B cell (primary cell): ENCODE measurements around the gene DMAP1. TPM values are rescaled to one million over a fixed set of nuclear protein-coding genes. Genes with fewer than 3 reads are reported as not detected.

Experiments used
- ATAC-seq: fragments of 200-7000 bp; cut with Tn5 transposase; one replicate; pipeline ENCODE4 v1.10.0; 2021; ENCODE audit warnings: low read depth, mild to moderate bottlenecking, moderate number of reproducible peaks, moderate library complexity
- CTCF ChIA-PET: fragments of 350-600 bp; sonication (Branson Sonifier 250); formaldehyde crosslinking; loops from one replicate; lab custom pipeline; 2021; ENCODE audit warnings: antibody characterized with exemption, inconsistent platforms; lab: Charles Lee
- POLR2A ChIA-PET: fragments of 350-600 bp; sonication (Branson Sonifier 250); formaldehyde crosslinking; loops from one replicate; lab custom pipeline; 2021; ENCODE audit warnings: antibody characterized with exemption; lab: Charles Lee
- DNase-seq: peaks from one replicate; pipeline ENCODE4 v3.0.0; 2013
- H2AFZ ChIP-seq: 2 replicates; pipeline ENCODE4 v1.6.1; 2012; ENCODE audit warnings: mild to moderate bottlenecking, low read depth, low read length; ENCODE audit not compliant: insufficient read depth, poor library complexity, severe bottlenecking
- H3K27ac ChIP-seq, 2 donors: 1 replicate in 1 of 2; 2 replicates in 1 of 2; pipeline ENCODE4 v1.5.1; 2012 to 2013; ENCODE audit warnings: low read length in 2 of 2, mild to moderate bottlenecking in 2 of 2, moderate library complexity in 1 of 2
- H3K27me3 ChIP-seq, 4 experiments: fragments of 200-600 bp in 1 of 4; sonication (generic) in 1 of 4; replicated peaks in 1 of 4; 1 replicate in 2 of 4; 2 replicates in 2 of 4; pipeline versions ENCODE4 v1.6.1 to v1.7.0; 2013 to 2016; ENCODE audit warnings: low read length in 3 of 4, mild to moderate bottlenecking in 2 of 4, mixed read lengths in 1 of 4, moderate library complexity in 1 of 4; ENCODE audit not compliant: insufficient read depth in 4 of 4, control insufficient read depth in 3 of 4; ENCODE audit errors: control extremely low read depth in 1 of 4
- H3K36me3 ChIP-seq, 2 experiments: replicated peaks in 1 of 2; 1 replicate in 1 of 2; 2 replicates in 1 of 2; pipeline versions ENCODE4 v1.6.1 to v1.7.1; 2013; ENCODE audit warnings: low read length in 1 of 2; ENCODE audit not compliant: insufficient read depth in 2 of 2, control insufficient read depth in 1 of 2; ENCODE audit errors: control extremely low read depth in 1 of 2, extremely low read depth in 1 of 2
- H3K4me1 ChIP-seq, 2 donors: fragments of 200-600 bp in 1 of 2; sonication (generic) in 1 of 2; 1 replicate in 1 of 2; 2 replicates in 1 of 2; pipeline versions ENCODE4 v1.5.1 to v1.6.1; 2013 to 2017; ENCODE audit warnings: low read length in 2 of 2; ENCODE audit not compliant: control insufficient read depth in 2 of 2, insufficient read depth in 2 of 2
- H3K4me2 ChIP-seq: replicated peaks from 2 replicates; pipeline ENCODE3; 2012; ENCODE audit warnings: mild to moderate bottlenecking, low read depth, low read length; ENCODE audit not compliant: poor library complexity, severe bottlenecking
- H3K4me3 ChIP-seq, 5 experiments: fragments of 200-600 bp in 1 of 5; sonication (generic) in 1 of 5; 1 replicate in 3 of 5; 2 replicates in 2 of 5; pipeline versions ENCODE4 v1.5.1 to v1.7.0; 2011 to 2016; ENCODE audit warnings: low read length in 4 of 5, mild to moderate bottlenecking in 4 of 5, low read depth in 2 of 5, control low read depth in 1 of 5, moderate library complexity in 1 of 5; ENCODE audit not compliant: insufficient read depth in 1 of 5; ENCODE audit errors: control extremely low read depth in 1 of 5, extremely low read depth in 1 of 5
- H3K79me2 ChIP-seq: fragments of 200-600 bp; sonication (generic); one replicate; pipeline ENCODE4 v1.6.0; 2016; ENCODE audit warnings: low read length; ENCODE audit not compliant: control insufficient read depth, insufficient read depth
- H3K9ac ChIP-seq: fragments of 200-600 bp; sonication (generic); 2 replicates; pipeline ENCODE4 v1.6.1; 2017; ENCODE audit warnings: mild to moderate bottlenecking, low read length, moderate library complexity
- H3K9me3 ChIP-seq, 3 donors: one replicate each; pipeline versions ENCODE4 v1.6.1 to v1.7.1; 2013; ENCODE audit warnings: low read length in 2 of 3; ENCODE audit not compliant: control insufficient read depth in 2 of 3, insufficient read depth in 1 of 3; ENCODE audit errors: control extremely low read depth in 1 of 3
- H4K20me1 ChIP-seq: 2 replicates; pipeline ENCODE4 v1.6.0; 2012; ENCODE audit warnings: mild to moderate bottlenecking, low read length; ENCODE audit not compliant: insufficient read depth, control insufficient read depth, poor library complexity, severe bottlenecking
- H3K27ac Mint-ChIP-seq: one replicate; pipeline ENCODE4 v1.8.0; 2021; ENCODE audit warnings: mixed read lengths
- H3K27me3 Mint-ChIP-seq: one replicate; pipeline ENCODE4 v1.8.0; 2021; ENCODE audit warnings: mixed read lengths
- H3K4me1 Mint-ChIP-seq: one replicate; pipeline ENCODE4 v1.8.0; 2021; ENCODE audit warnings: mixed read lengths
- H3K4me3 Mint-ChIP-seq: one replicate; pipeline ENCODE4 v1.8.0; 2021; ENCODE audit warnings: mixed read lengths
- H3K9me3 Mint-ChIP-seq: one replicate; pipeline ENCODE4 v1.8.0; 2022; ENCODE audit warnings: mixed read lengths; ENCODE audit not compliant: insufficient read depth
- EZH2 ChIP-seq: IDR thresholded peaks from 2 replicates; pipeline ENCODE4 v1.6.1; 2012; ENCODE audit warnings: borderline replicate concordance, low read depth, mild to moderate bottlenecking, moderate library complexity, low read length; ENCODE audit not compliant: insufficient read depth, poor library complexity, severe bottlenecking
- WGBS: methylation state at CpG from one replicate; pipeline ENCODE4 v1.1.5; 2013; ENCODE audit warnings: missing lambda C conversion rate; ENCODE audit not compliant: insufficient coverage; 5-methylcytosine and 5-hydroxymethylcytosine counted together
- intact Hi-C: fragments of 100-400 bp; cut with micrococcal nuclease; formaldehyde crosslinking; loops from one replicate; pipeline ENCODE4 v1.10.0; 2022
- polyA plus RNA-seq: library from polyadenylated mRNA; depleted of rRNA; stranded (reverse); fragments of >200 nt; gene quantifications from 2 replicates; pipeline ENCODE4 v1.2.3, GENCODE V29; 2012
- total RNA-seq, 2 donors: library from RNA; stranded (reverse); fragments of 120-200 nt in 1 of 2; gene quantifications; 1 replicate in 1 of 2; 2 replicates in 1 of 2; pipeline versions ENCODE4 v1.2.3 to v1.2.4, GENCODE V29; 2013 to 2022
- TF ChIP-seq, protein P1 (sequence below): fragments of 200-600 bp; IDR thresholded peaks from one replicate; pipeline ENCODE4 v1.8.0; 2022; ENCODE audit warnings: antibody characterized with exemption, mild to moderate bottlenecking

Gene DMAP1
- total and polyA plus RNA-seq, 2 donors (not counting 1 experiment from before 2014, with no cell fraction given), result 88.5 to 116 TPM

DNA sequence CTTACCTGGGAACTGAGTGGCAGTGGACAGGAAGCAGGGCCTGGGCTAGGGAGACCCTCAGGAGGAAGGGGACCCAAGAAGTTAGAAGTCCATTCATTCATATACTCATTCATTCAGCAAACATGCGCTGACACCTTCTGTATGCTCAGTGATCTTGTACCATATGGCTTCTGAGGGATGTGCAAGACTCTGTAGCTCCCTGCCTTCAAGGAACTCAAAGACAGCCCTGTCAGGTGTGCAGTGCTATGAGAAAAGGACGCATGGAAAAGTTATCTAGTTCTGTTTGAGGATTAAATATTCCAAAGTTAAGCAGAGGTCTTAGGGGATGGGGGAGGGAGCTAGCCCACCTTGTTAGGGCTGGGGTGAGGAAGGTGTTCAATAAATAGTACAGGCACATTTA is 12.5 kb downstream of the DMAP1 start:
- ATAC-seq, result no peak
- no peak overlapping the region for H3K27ac Mint-ChIP-seq
- no peaks in the 10 kb centered on the region for H3K27me3 ChIP-seq

DNA sequence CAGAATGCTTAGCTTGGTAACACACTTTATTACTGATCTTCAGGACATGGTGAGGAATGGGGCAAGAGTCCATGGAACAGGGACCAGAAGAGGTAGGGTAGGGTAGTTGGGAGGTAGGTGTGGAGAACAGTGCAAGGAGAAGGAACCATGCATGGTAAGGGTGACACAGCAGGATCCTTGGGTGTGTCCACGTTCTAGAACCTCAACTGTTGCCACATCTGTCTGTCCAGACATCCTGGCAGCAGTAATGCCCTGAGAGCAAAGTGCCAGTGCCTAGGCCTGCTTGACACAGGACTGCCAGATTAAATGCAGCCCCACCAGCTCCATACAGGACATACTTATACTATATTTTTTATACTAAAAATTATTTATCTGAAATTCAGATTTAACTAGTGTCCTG is 13.9 kb downstream of the DMAP1 start:
- no peak overlapping the region for H3K27ac Mint-ChIP-seq
- peaks cover 0 to 3% of the 10 kb centered on the region in 2 donors for H3K4me1 ChIP-seq
- no peak overlapping the region for H3K27ac ChIP-seq
- CTCF ChIA-PET, result interaction anchor here (1.0 kb wide), 1 partner anchor 14 kb away, joined by 4 read pairs; the partner anchor contains the start of gene DMAP1
- 57% methylated on average over 1 of the region's 1 CpG for WGBS
- peaks cover 0 to 4% of the 10 kb centered on the region in 2 experiments for H3K36me3 ChIP-seq
- POLR2A ChIA-PET, result no interaction called here
- H4K20me1 ChIP-seq, result no peaks in the 10 kb centered on the region
- H3K27me3 ChIP-seq, result no peaks in the 10 kb centered on the region
- no peak overlapping the region for H3K4me3 ChIP-seq
- no peaks in the 10 kb centered on the region for H3K9me3 ChIP-seq
- H3K4me1 Mint-ChIP-seq, result peaks cover 17% of the 10 kb centered on the region
- DNase-seq (no peak), ATAC-seq (no peak)
- no peak overlapping the region for H3K4me2 ChIP-seq
- no peaks in the 10 kb centered on the region for H3K27me3 Mint-ChIP-seq
- H3K9ac ChIP-seq, result no peak overlapping the region
- H3K79me2 ChIP-seq, result no peaks in the 10 kb centered on the region
- TF ChIP-seq, protein P1, sequence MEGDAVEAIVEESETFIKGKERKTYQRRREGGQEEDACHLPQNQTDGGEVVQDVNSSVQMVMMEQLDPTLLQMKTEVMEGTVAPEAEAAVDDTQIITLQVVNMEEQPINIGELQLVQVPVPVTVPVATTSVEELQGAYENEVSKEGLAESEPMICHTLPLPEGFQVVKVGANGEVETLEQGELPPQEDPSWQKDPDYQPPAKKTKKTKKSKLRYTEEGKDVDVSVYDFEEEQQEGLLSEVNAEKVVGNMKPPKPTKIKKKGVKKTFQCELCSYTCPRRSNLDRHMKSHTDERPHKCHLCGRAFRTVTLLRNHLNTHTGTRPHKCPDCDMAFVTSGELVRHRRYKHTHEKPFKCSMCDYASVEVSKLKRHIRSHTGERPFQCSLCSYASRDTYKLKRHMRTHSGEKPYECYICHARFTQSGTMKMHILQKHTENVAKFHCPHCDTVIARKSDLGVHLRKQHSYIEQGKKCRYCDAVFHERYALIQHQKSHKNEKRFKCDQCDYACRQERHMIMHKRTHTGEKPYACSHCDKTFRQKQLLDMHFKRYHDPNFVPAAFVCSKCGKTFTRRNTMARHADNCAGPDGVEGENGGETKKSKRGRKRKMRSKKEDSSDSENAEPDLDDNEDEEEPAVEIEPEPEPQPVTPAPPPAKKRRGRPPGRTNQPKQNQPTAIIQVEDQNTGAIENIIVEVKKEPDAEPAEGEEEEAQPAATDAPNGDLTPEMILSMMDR, result no peak
- no peak for TF ChIP-seq EZH2
- no peak overlapping the region for H2AFZ ChIP-seq
- intact Hi-C loops, result no loop called here
- H3K4me3 Mint-ChIP-seq, result no peak overlapping the region
- H3K9me3 Mint-ChIP-seq, result no peaks in the 10 kb centered on the region

More for the DNA sequence above, 12.5 kb downstream of the DMAP1 start:
- DNase-seq, result no peak
- WGBS, result 85% methylated on average over 1 of the region's 2 CpGs
- Histone ChIP-seq H2AFZ (no peak overlapping the region), H3K79me2 (no peaks in the 10 kb centered on the region), H4K20me1 (no peaks in the 10 kb centered on the region), H3K4me1 (peaks cover 0 to 3% of the 10 kb centered on the region in 2 donors), H3K27ac (no peak overlapping the region), H3K9ac (no peak overlapping the region), H3K36me3 (peaks cover 0 to 17% of the 10 kb centered on the region in 2 experiments), H3K4me2 (no peak overlapping the region), H3K9me3 (no peaks in the 10 kb centered on the region), H3K4me3 (no peak overlapping the region)
- ChIA-PET POLR2A (no interaction called here), CTCF (interaction anchor here (1.5 kb wide), 1 partner anchor 8 kb away, joined by 4 read pairs; no protein-coding TSS in a partner anchor)
- intact Hi-C loops, result no loop called here
- no peak for TF ChIP-seq EZH2
- TF ChIP-seq, protein P1, result no peak
- peaks cover 17% of the 10 kb centered on the region for H3K4me1 Mint-ChIP-seq
- H3K27me3 Mint-ChIP-seq, result no peaks in the 10 kb centered on the region
- no peaks in the 10 kb centered on the region for H3K9me3 Mint-ChIP-seq
- no peak overlapping the region for H3K4me3 Mint-ChIP-seq
